ENCODE results near the gene UNC119. TPM values are rescaled to one million over a fixed set of nuclear protein-coding genes. Genes with fewer than 3 reads are reported as not detected.

The UNC119 gene
- total RNA-seq, 1 donor from 2014 or later: 57.2 TPM

DNA sequence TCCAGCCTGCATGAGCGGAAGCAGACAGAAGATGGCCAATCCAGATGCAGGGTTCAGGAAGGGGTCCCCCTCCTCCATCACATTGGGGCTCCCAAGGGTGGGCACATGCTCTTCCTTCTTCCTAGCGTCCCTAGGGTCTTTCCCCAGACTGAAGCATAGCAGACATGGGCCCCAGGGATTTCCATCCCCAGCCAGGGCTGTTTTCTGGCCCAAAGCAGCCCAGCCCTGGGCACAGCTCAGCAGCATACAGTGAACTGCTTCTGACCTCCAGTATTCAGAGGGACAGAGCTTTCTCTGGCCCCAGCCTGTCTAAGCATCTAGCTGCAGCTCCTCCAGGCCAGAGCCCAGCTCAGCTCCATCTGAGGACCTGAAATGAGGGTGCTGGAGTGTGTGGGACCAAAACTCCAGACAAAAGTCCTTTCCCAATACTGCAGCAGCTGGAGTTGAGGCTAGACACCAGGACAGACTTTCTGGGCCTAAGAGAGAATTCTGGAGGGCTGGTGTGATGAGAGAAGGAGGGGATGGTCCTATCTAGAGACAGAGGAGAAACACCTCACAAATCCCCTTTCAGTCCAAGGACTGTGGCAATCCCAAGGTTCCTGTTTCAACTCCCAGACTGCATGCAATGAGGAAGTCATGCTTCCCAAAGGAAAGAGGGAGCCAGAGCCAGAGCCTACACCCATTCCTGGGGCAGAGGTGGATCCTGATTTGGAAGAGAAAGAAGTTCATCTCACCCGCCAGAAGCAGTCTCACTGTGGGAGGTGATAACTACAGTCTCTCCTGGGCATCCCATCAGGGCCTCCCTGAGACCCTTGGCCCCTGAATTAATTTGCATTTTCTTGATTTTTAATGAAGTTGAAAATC is 50.8 kb downstream of the UNC119 start:
- Mint-ChIP-seq H3K27ac (ENCODE audit: unreplicated experiment) (no peak overlapping the region), H3K9me3 (ENCODE audit: unreplicated experiment) (peaks cover 2% of the 10 kb centered on the region), H3K27me3 (ENCODE audit: unreplicated experiment) (peaks cover 5% of the 10 kb centered on the region), H3K4me3 (ENCODE audit: unreplicated experiment) (no peak overlapping the region), H3K36me3 (ENCODE audit: unreplicated experiment) (no peaks in the 10 kb centered on the region), H3K4me1 (ENCODE audit: low read depth, unreplicated experiment) (peaks cover 24% of the 10 kb centered on the region)
- DNase-seq: no peak
- TF ChIP-seq, protein P1, sequence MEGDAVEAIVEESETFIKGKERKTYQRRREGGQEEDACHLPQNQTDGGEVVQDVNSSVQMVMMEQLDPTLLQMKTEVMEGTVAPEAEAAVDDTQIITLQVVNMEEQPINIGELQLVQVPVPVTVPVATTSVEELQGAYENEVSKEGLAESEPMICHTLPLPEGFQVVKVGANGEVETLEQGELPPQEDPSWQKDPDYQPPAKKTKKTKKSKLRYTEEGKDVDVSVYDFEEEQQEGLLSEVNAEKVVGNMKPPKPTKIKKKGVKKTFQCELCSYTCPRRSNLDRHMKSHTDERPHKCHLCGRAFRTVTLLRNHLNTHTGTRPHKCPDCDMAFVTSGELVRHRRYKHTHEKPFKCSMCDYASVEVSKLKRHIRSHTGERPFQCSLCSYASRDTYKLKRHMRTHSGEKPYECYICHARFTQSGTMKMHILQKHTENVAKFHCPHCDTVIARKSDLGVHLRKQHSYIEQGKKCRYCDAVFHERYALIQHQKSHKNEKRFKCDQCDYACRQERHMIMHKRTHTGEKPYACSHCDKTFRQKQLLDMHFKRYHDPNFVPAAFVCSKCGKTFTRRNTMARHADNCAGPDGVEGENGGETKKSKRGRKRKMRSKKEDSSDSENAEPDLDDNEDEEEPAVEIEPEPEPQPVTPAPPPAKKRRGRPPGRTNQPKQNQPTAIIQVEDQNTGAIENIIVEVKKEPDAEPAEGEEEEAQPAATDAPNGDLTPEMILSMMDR (IDR thresholded peaks at IDR 0.05; ENCODE audit: partially characterized antibody, unreplicated experiment): no peak

DNA sequence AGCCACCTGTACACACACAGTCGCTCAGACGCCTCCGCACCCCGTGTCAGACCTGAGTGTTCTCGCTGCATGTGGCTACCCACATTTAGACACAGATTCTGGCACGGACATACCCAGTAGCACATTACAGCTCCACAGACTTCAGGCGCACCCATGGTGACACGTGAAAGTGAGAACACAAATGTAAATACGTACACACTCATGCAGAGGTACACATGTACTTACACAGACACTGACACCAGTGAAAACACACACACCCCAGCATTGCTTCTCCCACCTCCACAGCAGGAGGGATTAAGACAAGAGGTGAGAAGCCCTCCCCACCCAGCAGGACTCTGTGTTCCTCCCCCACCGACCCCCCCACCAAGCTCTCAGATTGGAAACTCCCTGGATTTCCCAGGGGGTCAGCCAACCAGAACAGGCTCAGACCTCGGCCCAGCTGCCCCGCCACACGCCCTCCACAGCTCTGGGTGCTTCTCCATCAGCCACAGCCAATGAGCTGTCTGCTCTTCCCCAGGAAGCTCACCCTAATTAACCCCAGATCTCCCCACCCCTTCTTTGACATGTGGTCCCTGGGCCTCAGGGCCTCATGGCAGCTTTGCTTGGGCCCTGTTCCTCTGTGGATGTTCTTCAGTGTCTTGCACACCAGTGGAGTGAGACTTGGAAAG is 51.6 kb downstream of the UNC119 start:
- H3K4me3 Mint-ChIP-seq (ENCODE audit: unreplicated experiment): no peak overlapping the region
- no peak for DNase-seq
- H3K27me3 Mint-ChIP-seq (ENCODE audit: unreplicated experiment): peaks cover 5% of the 10 kb centered on the region
- TF ChIP-seq, protein P1 (IDR thresholded peaks at IDR 0.05; ENCODE audit: partially characterized antibody, unreplicated experiment): no peak
- no peaks in the 10 kb centered on the region for H3K9me3 Mint-ChIP-seq (ENCODE audit: unreplicated experiment)
- H3K36me3 Mint-ChIP-seq (ENCODE audit: unreplicated experiment): no peaks in the 10 kb centered on the region
- H3K27ac Mint-ChIP-seq (ENCODE audit: unreplicated experiment): no peak overlapping the region
- peaks cover 22% of the 10 kb centered on the region for H3K4me1 Mint-ChIP-seq (ENCODE audit: low read depth, unreplicated experiment)

DNA sequence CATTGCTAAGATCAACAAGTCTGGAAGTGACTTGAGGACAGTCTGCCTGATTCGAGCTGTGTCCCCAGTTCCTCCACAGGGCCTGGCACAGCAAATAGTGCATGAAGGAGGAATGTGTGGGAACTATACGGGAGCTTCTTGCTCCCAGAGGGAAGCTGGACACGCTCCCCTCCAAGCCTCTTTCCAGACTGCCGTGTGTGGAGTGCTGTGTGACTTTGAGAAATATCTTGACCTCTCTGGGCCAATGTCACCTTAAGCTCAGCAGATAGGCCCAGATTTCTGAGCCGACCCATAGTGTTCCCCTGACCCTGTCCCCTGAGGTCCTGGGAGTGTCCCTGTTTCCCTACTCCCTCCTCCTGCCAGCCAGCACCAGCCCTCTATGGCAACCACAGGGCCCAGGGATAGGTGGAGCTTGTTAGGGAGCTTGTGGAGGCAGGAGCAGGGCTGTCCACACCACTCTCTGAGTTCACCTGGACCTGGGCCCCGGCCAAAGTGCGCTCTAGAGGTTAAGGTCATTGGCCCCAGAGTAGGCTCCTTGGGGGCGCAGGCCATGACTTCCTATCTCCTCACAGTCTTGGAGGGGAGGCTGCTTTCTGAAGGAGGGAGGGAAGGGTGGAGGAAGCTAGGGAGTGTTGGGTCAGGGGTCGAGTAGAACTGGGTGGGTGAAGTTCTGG is 52.6 kb downstream of the UNC119 start:
- TF ChIP-seq, protein P1 (IDR thresholded peaks at IDR 0.05; ENCODE audit: partially characterized antibody, unreplicated experiment): no peak
- no peak overlapping the region for H3K4me3 Mint-ChIP-seq (ENCODE audit: unreplicated experiment)
- peaks cover 16% of the 10 kb centered on the region for H3K4me1 Mint-ChIP-seq (ENCODE audit: low read depth, unreplicated experiment)
- no peaks in the 10 kb centered on the region for H3K9me3 Mint-ChIP-seq (ENCODE audit: unreplicated experiment)
- no peak for DNase-seq
- H3K36me3 Mint-ChIP-seq (ENCODE audit: unreplicated experiment): no peaks in the 10 kb centered on the region
- no peak overlapping the region for H3K27ac Mint-ChIP-seq (ENCODE audit: unreplicated experiment)
- H3K27me3 Mint-ChIP-seq (ENCODE audit: unreplicated experiment): peaks cover 2% of the 10 kb centered on the region

DNA sequence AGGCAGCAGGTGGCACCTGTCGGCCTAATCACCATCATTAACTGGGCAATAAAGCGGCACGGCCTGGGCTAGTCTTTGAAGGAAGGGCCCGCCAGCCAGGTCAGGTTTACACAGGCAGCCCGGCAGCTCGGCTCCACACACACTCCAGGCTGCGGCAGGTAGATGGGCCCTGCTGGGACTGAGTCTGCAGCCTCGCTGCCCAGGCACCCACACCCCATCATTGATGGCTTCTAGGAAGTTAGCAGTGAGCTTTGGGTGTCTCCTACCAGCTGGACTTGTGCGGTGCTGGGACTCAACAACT is 53.1 kb downstream of the UNC119 start:
- Mint-ChIP-seq H3K27ac (ENCODE audit: unreplicated experiment) (no peak overlapping the region), H3K27me3 (ENCODE audit: unreplicated experiment) (peaks cover 2% of the 10 kb centered on the region), H3K9me3 (ENCODE audit: unreplicated experiment) (no peaks in the 10 kb centered on the region), H3K36me3 (ENCODE audit: unreplicated experiment) (no peaks in the 10 kb centered on the region), H3K4me1 (ENCODE audit: low read depth, unreplicated experiment) (peaks cover 14% of the 10 kb centered on the region), H3K4me3 (ENCODE audit: unreplicated experiment) (no peak overlapping the region)
- TF ChIP-seq, protein P1 (IDR thresholded peaks at IDR 0.05; ENCODE audit: partially characterized antibody, unreplicated experiment): no peak
- no peak for DNase-seq
